Endothelial cell of umbilical vein (primary cell): ENCODE data around the gene TMEM269. TPM values are rescaled to one million over a fixed set of nuclear protein-coding genes. Genes with fewer than 3 reads are reported as not detected.

Source experiments
- BruUV-seq: library from RNA; stranded (reverse); fragments of 400-500 nt; replicated peaks from 2 replicates; lab custom pipeline; 2021; lab: Mats Ljungman, UMichigan
- CTCF ChIA-PET: fragments of 300-600, 350-600 bp; sonication (Branson Sonifier 250); formaldehyde crosslinking; loops from one replicate; lab custom pipeline; 2021; ENCODE audit warnings: antibody characterized with exemption, inconsistent platforms; lab: Charles Lee
- POLR2A ChIA-PET: fragments of 300-600, 350-600 bp; sonication (Branson Sonifier 250); formaldehyde crosslinking; loops from one replicate; lab custom pipeline; 2021; ENCODE audit warnings: antibody characterized with exemption, inconsistent platforms; lab: Charles Lee
- DNase-seq: peaks from one replicate; pipeline ENCODE4 v3.0.0-alpha.2; 2011; ENCODE audit warnings: low read depth, low spot score
- FAIRE-seq: peaks from 2 replicates; lab custom pipeline; 2011; peaks lifted over from hg19 to GRCh38; lab: Jason Lieb, UNC
- H2AFZ ChIP-seq: 2 replicates; pipeline ENCODE4 v1.6.0; 2012; ENCODE audit warnings: low read depth, low read length, control low read depth, inconsistent platforms
- H3K27ac ChIP-seq: 2 replicates; pipeline ENCODE4 v1.5.1; 2011; ENCODE audit warnings: low read depth, mild to moderate bottlenecking, control low read depth, low read length, moderate library complexity; ENCODE audit not compliant: insufficient read depth
- H3K27me3 ChIP-seq, 2 experiments: 2 replicates each; pipeline versions ENCODE4 v1.6.0 to v1.6.1; 2011; ENCODE audit warnings: low read length in 2 of 2, mixed read lengths in 1 of 2; ENCODE audit not compliant: control insufficient read depth in 2 of 2, insufficient read depth in 2 of 2
- H3K36me3 ChIP-seq, 2 experiments: 2 replicates in 1 of 2; 3 replicates in 1 of 2; pipeline ENCODE4 v1.5.1; 2011; ENCODE audit warnings: low read length in 2 of 2, mild to moderate bottlenecking in 1 of 2, moderate library complexity in 1 of 2; ENCODE audit not compliant: control insufficient read depth in 2 of 2, insufficient read depth in 2 of 2; ENCODE audit errors: extremely low read depth in 1 of 2
- H3K4me1 ChIP-seq: 3 replicates; pipeline ENCODE4 v1.5.1; 2011; ENCODE audit warnings: mild to moderate bottlenecking, low read length; ENCODE audit not compliant: control insufficient read depth, insufficient read depth; ENCODE audit errors: extremely low read depth
- H3K4me2 ChIP-seq: 2 replicates; pipeline ENCODE4 v1.6.1; 2011; ENCODE audit warnings: low read length, control low read depth, mixed read lengths; ENCODE audit not compliant: insufficient read depth
- H3K4me3 ChIP-seq, 3 experiments: fragments of 200-600 bp in 1 of 3; sonication (generic), shearing (Covaris generic) in 1 of 3; replicated peaks in 1 of 3; 2 replicates each; pipeline ENCODE4 v1.5.1; 2011 to 2016; ENCODE audit warnings: control low read depth in 3 of 3, low read length in 3 of 3, mild to moderate bottlenecking in 2 of 3, inconsistent platforms in 1 of 3, low read depth in 1 of 3, moderate library complexity in 1 of 3; ENCODE audit not compliant: insufficient read depth in 1 of 3
- H3K79me2 ChIP-seq: 2 replicates; pipeline ENCODE4 v1.6.0; 2012; ENCODE audit warnings: low read length, inconsistent platforms; ENCODE audit not compliant: control insufficient read depth, insufficient read depth
- H3K9ac ChIP-seq: replicated peaks from 2 replicates; pipeline ENCODE3; 2011; ENCODE audit warnings: low read length, control low read depth; ENCODE audit not compliant: insufficient read depth; ENCODE audit errors: extremely low read depth
- H3K9me1 ChIP-seq: replicated peaks from 3 replicates; pipeline ENCODE4 v1.6.0; 2011; ENCODE audit warnings: mild to moderate bottlenecking, low read length; ENCODE audit not compliant: control insufficient read depth, insufficient read depth; ENCODE audit errors: extremely low read depth
- H3K9me3 ChIP-seq: replicated peaks from 2 replicates; pipeline ENCODE4 v1.5.1; 2012; ENCODE audit warnings: low read length, inconsistent platforms; ENCODE audit not compliant: control insufficient read depth, insufficient read depth
- H4K20me1 ChIP-seq: replicated peaks from 2 replicates; pipeline ENCODE3; 2011; ENCODE audit warnings: mild to moderate bottlenecking, low read length; ENCODE audit not compliant: control insufficient read depth, insufficient read depth; ENCODE audit errors: extremely low read depth
- EZH2 ChIP-seq: IDR thresholded peaks from 2 replicates; pipeline ENCODE4 v1.6.1; 2012; ENCODE audit warnings: borderline replicate concordance, low read depth, mild to moderate bottlenecking, moderate library complexity, low read length, inconsistent platforms; ENCODE audit not compliant: severe bottlenecking
- JUN ChIP-seq: IDR thresholded peaks from 2 replicates; pipeline ENCODE4 v1.6.1; 2011; ENCODE audit warnings: borderline replicate concordance, low read depth; ENCODE audit not compliant: insufficient read length, insufficient read depth
- POLR2A ChIP-seq: IDR thresholded peaks from 2 replicates; pipeline ENCODE4 v1.6.1; 2012; ENCODE audit warnings: low read depth, mild to moderate bottlenecking, control low read depth, low read length
- POLR2AphosphoS5 ChIP-seq: IDR thresholded peaks from 2 replicates; pipeline ENCODE4 v1.6.1; 2012; ENCODE audit warnings: low read depth, mild to moderate bottlenecking, control low read depth, low read length, moderate library complexity; ENCODE audit not compliant: insufficient read depth
- dilution Hi-C: fragments of 300-500 bp; cut with MboI; formaldehyde crosslinking; loops from one replicate; pipeline ENCODE4 v1.15.0; 2019; ENCODE audit warnings: low sequenced_read_pairs; ENCODE audit not compliant: extremely low pct_ligation_motif_present
- intact Hi-C: fragments of 100-400 bp; cut with micrococcal nuclease; formaldehyde crosslinking; loops from one replicate; pipeline ENCODE4 v1.10.0; 2022
- polyA plus RNA-seq, 4 experiments: library from polyadenylated mRNA; depleted of rRNA in 3 of 4; stranded (reverse) in 3 of 4; unstranded in 1 of 4; fragments of >200 nt; gene quantifications; 2 replicates each; pipeline versions ENCODE4 v1.2.1 to v1.2.3, GENCODE V29; 2011 to 2012; ENCODE audit warnings: missing spikeins in 1 of 4
- total RNA-seq: library from RNA; stranded (reverse); gene quantifications from 2 replicates; pipeline ENCODE4 v1.2.3, GENCODE V29; 2021
- TF ChIP-seq, protein P1 (sequence below), 2 donors: IDR thresholded peaks; 1 replicate in 1 of 2; 2 replicates in 1 of 2; pipeline ENCODE4 v1.5.1; 2011; ENCODE audit warnings: low read length in 2 of 2, mild to moderate bottlenecking in 2 of 2, moderate library complexity in 2 of 2, control low read depth in 1 of 2, inconsistent platforms in 1 of 2, low read depth in 1 of 2; ENCODE audit not compliant: insufficient read depth in 1 of 2; ENCODE audit errors: extremely low read depth in 1 of 2
- TF ChIP-seq, protein P2 (sequence below): IDR thresholded peaks from 2 replicates; pipeline ENCODE4 v1.6.1; 2011; ENCODE audit not compliant: insufficient read depth, insufficient read length

Gene TMEM269
- total and polyA plus RNA-seq, 2 donors (not counting 3 experiments of a cell fraction or from before 2014, with no cell fraction given), result 0.03 TPM; not detected in 1

DNA sequence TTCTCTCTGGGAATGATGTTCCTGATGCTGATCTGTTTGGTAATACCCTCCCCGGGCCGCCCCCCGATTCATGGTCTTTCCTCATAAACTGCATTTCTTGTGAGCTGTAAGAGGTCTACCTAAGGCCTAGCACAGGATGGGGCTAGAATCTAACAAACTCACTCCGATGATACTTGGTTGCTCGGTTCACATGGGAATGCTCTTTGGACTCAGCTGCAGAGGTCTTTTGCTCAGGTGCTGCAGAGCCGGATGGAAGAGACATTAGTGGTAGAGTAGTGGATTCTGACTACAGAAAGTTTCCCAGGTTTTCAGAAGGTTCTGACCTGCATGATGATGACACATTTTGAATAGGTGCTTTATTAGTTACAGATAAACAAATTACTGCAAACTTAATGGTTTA lies 8.3 kb upstream of the TMEM269 start:
- FAIRE-seq (no peak), DNase-seq (no peak)
- Histone ChIP-seq H3K4me1 (no peaks in the 10 kb centered on the region), H3K36me3 (peaks cover 6 to 12% of the 10 kb centered on the region in 2 experiments), H3K79me2 (peaks cover 9% of the 10 kb centered on the region), H3K27ac (no peak overlapping the region), H3K4me2 (no peak overlapping the region), H3K27me3 (no peaks in the 10 kb centered on the region), H3K9me1 (no peaks in the 10 kb centered on the region), H3K9me3 (no peaks in the 10 kb centered on the region), H3K4me3 (no peak overlapping the region), H2AFZ (no peak overlapping the region), H4K20me1 (no peaks in the 10 kb centered on the region), H3K9ac (no peak overlapping the region)
- BruUV-seq, result no TSS peak
- intact Hi-C loops (no loop called here), dilution Hi-C loops (no loop called here)
- ChIA-PET POLR2A (no interaction called here), CTCF (interaction anchor here (0.7 to 5.3 kb wide), 10 partner anchors 9 to 297 kb away, joined by 3 to 244 read pairs (median 6); partner anchors contain the start of genes C1orf50, P3H1 and ZNF691)
- TF ChIP-seq POLR2AphosphoS5 (no peak), EZH2 (no peak), POLR2A (no peak), JUN (no peak)
- TF ChIP-seq, protein P1, sequence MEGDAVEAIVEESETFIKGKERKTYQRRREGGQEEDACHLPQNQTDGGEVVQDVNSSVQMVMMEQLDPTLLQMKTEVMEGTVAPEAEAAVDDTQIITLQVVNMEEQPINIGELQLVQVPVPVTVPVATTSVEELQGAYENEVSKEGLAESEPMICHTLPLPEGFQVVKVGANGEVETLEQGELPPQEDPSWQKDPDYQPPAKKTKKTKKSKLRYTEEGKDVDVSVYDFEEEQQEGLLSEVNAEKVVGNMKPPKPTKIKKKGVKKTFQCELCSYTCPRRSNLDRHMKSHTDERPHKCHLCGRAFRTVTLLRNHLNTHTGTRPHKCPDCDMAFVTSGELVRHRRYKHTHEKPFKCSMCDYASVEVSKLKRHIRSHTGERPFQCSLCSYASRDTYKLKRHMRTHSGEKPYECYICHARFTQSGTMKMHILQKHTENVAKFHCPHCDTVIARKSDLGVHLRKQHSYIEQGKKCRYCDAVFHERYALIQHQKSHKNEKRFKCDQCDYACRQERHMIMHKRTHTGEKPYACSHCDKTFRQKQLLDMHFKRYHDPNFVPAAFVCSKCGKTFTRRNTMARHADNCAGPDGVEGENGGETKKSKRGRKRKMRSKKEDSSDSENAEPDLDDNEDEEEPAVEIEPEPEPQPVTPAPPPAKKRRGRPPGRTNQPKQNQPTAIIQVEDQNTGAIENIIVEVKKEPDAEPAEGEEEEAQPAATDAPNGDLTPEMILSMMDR (IDR thresholded peaks at IDR 0.05; ENCODE audit: extremely low read depth in 1 of 2, insufficient read depth in 1 of 2, low read depth in 1 of 2, low read length in 2 of 2), result no peak
- TF ChIP-seq, protein P2, sequence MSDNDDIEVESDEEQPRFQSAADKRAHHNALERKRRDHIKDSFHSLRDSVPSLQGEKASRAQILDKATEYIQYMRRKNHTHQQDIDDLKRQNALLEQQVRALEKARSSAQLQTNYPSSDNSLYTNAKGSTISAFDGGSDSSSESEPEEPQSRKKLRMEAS, result no peak
